Heart left ventricle (tissue), 13 donors: ENCODE results near the gene SPTBN4.

ENCODE experiments used
- POLR2A ChIP-seq, 2 donors: fragments of 450-650 bp; IDR thresholded peaks; one replicate each; pipeline ENCODE4 v1.6.1; 2017; ENCODE audit warnings: antibody characterized with exemption in 2 of 2, mild to moderate bottlenecking in 2 of 2, moderate library complexity in 2 of 2
- TF ChIP-seq, protein P1 (sequence below), 12 donors: fragments of 200-600 bp; sonication (generic) in 4 of 12; IDR thresholded peaks; one replicate each; pipeline versions ENCODE4 v1.5.0 to v1.8.0; 2018 to 2022; ENCODE audit warnings: antibody characterized with exemption in 12 of 12, mild to moderate bottlenecking in 5 of 12
- donor health status: ischemic (EF 13 %, LVEDD 7.1; RV severe dilation, severe dysfunction).
- donor health status: DM: no; HTN: yes; CAD: no.
- donor health status: DM: no; HTN: no; CAD: no.
- donor health status: ischemic (EF 25% LVEDD 6.9; RV normal size, moderate dysfunction).
- donor health status: ischemic (EF 25% LVEDD 5.7; RV mildly dilated, moderate dysfunction).
- donor health status: ischemic (EF 35%, LVEDD 5.7; RV mildly dilated, moderate dysfunction).
- donor health status: nonischemic (EF 11% LVEDD 7.7; RV severe dilation, severe dysfunction).
- donor health status: DM: yes; HTN: yes; CAD: no.
- donor health status: PGD.
- donor health status: ischemic (EF 29% LVEDD 5.4; RV normal size, mild dysfunction).
- donor health status: nonischemic (EF 23%, LVEDD 6.1; RV moderate dilation, normal function).

DNA sequence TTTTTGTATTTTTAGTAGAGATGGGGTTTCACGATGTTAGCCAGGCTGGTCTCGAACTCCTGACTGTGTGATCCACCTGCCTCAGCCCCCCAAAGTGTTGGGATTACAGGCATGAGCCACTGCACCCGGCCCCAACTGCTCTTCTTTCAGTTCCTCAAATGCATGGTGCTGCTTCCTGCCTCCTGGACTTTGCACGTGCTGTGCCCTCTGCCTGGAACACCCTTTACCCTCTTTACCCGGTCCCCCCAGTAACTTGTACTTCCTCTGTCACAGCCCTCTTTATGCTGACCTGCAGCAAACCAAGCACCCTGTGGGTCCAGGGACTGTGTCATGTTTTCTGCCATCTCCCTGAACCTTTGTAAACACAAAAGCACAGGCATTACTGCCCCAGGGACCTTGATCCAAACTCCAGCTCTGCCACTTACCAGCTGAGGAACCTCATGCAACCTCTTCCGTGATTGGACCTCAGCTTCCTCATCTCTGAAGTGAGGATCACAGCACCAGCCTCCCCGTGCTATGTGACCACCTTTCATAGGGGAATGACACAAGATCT lies 5.1 kb upstream of the SPTBN4 start:
- TF ChIP-seq, protein P1, sequence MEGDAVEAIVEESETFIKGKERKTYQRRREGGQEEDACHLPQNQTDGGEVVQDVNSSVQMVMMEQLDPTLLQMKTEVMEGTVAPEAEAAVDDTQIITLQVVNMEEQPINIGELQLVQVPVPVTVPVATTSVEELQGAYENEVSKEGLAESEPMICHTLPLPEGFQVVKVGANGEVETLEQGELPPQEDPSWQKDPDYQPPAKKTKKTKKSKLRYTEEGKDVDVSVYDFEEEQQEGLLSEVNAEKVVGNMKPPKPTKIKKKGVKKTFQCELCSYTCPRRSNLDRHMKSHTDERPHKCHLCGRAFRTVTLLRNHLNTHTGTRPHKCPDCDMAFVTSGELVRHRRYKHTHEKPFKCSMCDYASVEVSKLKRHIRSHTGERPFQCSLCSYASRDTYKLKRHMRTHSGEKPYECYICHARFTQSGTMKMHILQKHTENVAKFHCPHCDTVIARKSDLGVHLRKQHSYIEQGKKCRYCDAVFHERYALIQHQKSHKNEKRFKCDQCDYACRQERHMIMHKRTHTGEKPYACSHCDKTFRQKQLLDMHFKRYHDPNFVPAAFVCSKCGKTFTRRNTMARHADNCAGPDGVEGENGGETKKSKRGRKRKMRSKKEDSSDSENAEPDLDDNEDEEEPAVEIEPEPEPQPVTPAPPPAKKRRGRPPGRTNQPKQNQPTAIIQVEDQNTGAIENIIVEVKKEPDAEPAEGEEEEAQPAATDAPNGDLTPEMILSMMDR (IDR thresholded peaks at IDR 0.05) = no peak
- TF ChIP-seq POLR2A (IDR thresholded peaks at IDR 0.05) = no peak
